ENCODE data around the gene MNT.

DNA sequence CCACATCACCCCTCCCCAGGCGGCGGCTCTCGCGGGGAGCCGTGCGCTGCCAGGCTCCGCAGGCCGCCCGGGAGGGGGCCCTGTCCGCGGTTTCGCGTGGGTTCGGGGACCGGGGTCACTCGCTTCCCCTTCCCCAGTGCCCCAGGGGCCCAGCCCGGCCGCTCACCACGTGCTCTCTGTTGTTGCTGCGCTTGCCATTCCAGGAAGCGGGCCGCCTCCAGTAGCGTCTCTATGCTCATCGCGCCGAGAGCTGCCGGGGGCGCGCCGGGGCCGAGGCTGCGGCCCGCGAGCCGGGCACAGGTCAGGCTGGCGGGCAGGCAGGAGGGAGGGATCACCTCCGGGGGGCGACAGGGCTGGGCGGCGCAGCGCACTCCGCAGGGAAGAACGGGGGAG lies 390 bp downstream of the MNT start:
- TF ChIP-seq CTCF (IDR thresholded peaks at IDR 0.05), result no peak
- TF ChIP-seq ZFX (IDR thresholded peaks at IDR 0.05; ENCODE audit: borderline replicate concordance), result no peak
